ENCODE results near the gene CCDC85C.
"Not testable (repeated sequence)": the region's sequence is repeated elsewhere in the genome, so short reads cannot be mapped to it uniquely, and the experiment has no call there.

The CCDC85C gene

GRCh38 chr14:99603471-99604277, at the start of gene CCDC85C:
Gene CCDC85C, minus strand, starts transcription at chr14:99604207. Its CDS starts 248 bp downstream, at chr14:99603959.
- no peak for DNase-seq

GRCh38 chr14:99651953-99652746, 48.1 kb upstream of the CCDC85C start:
- DNase-seq = no peak

GRCh38 chr14:99650189-99650588, 46.2 kb upstream of the CCDC85C start:
- no peak for DNase-seq

GRCh38 chr14:99649643-99650042, 45.6 kb upstream of the CCDC85C start:
- DNase-seq = no peak

GRCh38 chr14:99649219-99649618, 45.2 kb upstream of the CCDC85C start:
- no peak for DNase-seq

GRCh38 chr14:99648027-99648784, 44.2 kb upstream of the CCDC85C start:
- DNase-seq = no peak

- no peak for DNase-seq
Observed at GRCh38 chr14:99647411-99647810, 43.4 kb upstream of the CCDC85C start.

GRCh38 chr14:99645545-99646505, 41.8 kb upstream of the CCDC85C start:
- DNase-seq = no peak

GRCh38 chr14:99644723-99645544, 40.9 kb upstream of the CCDC85C start, which contains the start of gene HHIPL1:
Gene HHIPL1, plus strand, starts transcription at chr14:99645129. Its CDS starts 79 bp downstream, at chr14:99645208.
- DNase-seq = no peak

GRCh38 chr14:99644035-99644587, 40.1 kb upstream of the CCDC85C start:
- no peak for DNase-seq

GRCh38 chr14:99643343-99643742, 39.3 kb upstream of the CCDC85C start:
- DNase-seq = no peak

- not testable (repeated sequence) for DNase-seq
Observed at GRCh38 chr14:99642771-99643170, 38.8 kb upstream of the CCDC85C start.

GRCh38 chr14:99637624-99638023, 33.6 kb upstream of the CCDC85C start:
- DNase-seq = no peak

GRCh38 chr14:99636487-99636886, 32.5 kb upstream of the CCDC85C start:
- DNase-seq = no peak

- no peak for DNase-seq
Observed at GRCh38 chr14:99635116-99635515, 31.1 kb upstream of the CCDC85C start.

GRCh38 chr14:99634443-99634842, 30.4 kb upstream of the CCDC85C start:
- no peak for DNase-seq

GRCh38 chr14:99633918-99634317, 29.9 kb upstream of the CCDC85C start:
- no peak for DNase-seq

- DNase-seq = no peak
Observed at GRCh38 chr14:99633141-99633540, 29.1 kb upstream of the CCDC85C start.

GRCh38 chr14:99632410-99633035, 28.5 kb upstream of the CCDC85C start:
- DNase-seq = no peak

GRCh38 chr14:99630202-99630601, 26.2 kb upstream of the CCDC85C start:
- no peak for DNase-seq

All from NCI-H1092 (cell line).